T1000 (cell line): ENCODE data around the gene PCED1B.

Experiments used
- DNase-seq: peaks from one replicate; lab custom pipeline; 2025; ENCODE audit warnings: mixed read lengths; lab: John Stamatoyannopoulos, UW

PCED1B gene

GRCh38 chr12:47120736-47121135 is 41.3 kb downstream of the PCED1B start:
- no peak for DNase-seq

GRCh38 chr12:47121146-47121545 is 41.7 kb downstream of the PCED1B start:
- DNase-seq = no peak

GRCh38 chr12:47122602-47123001 is 43.2 kb downstream of the PCED1B start:
- DNase-seq = no peak

- DNase-seq = no peak
Observed at GRCh38 chr12:47123730-47124129, 44.3 kb downstream of the PCED1B start.

- no peak for DNase-seq
Observed at GRCh38 chr12:47124451-47124850, 45.0 kb downstream of the PCED1B start.

- DNase-seq = no peak
Observed at GRCh38 chr12:47126246-47126645, 46.8 kb downstream of the PCED1B start.

GRCh38 chr12:47131011-47131410 is 51.6 kb downstream of the PCED1B start:
- no peak for DNase-seq

GRCh38 chr12:47134005-47134404 is 54.6 kb downstream of the PCED1B start:
- no peak for DNase-seq

GRCh38 chr12:47135578-47135977 is 56.2 kb downstream of the PCED1B start:
- no peak for DNase-seq

- no peak for DNase-seq
Observed at GRCh38 chr12:47139000-47139681, 59.7 kb downstream of the PCED1B start.

GRCh38 chr12:47141459-47141858 is 62.0 kb downstream of the PCED1B start:
- no peak for DNase-seq

GRCh38 chr12:47144769-47145168 is 65.3 kb downstream of the PCED1B start:
- DNase-seq = no peak

GRCh38 chr12:47145188-47145587 is 65.8 kb downstream of the PCED1B start:
- DNase-seq = no peak

GRCh38 chr12:47147739-47148138 is 68.3 kb downstream of the PCED1B start:
- no peak for DNase-seq

- no peak for DNase-seq
Observed at GRCh38 chr12:47149146-47149545, 69.7 kb downstream of the PCED1B start.

- no peak for DNase-seq
Observed at GRCh38 chr12:47152095-47152494, 72.7 kb downstream of the PCED1B start.

GRCh38 chr12:47155457-47156166 is 76.2 kb downstream of the PCED1B start:
- no peak for DNase-seq

GRCh38 chr12:47156167-47156736 is 76.8 kb downstream of the PCED1B start:
- DNase-seq = no peak

- no peak for DNase-seq
Observed at GRCh38 chr12:47158792-47159191, 79.4 kb downstream of the PCED1B start.

- no peak for DNase-seq
Observed at GRCh38 chr12:47159348-47159747, 79.9 kb downstream of the PCED1B start.

GRCh38 chr12:47160316-47161244 is 81.2 kb downstream of the PCED1B start:
- DNase-seq = no peak

GRCh38 chr12:47164116-47164515 is 84.7 kb downstream of the PCED1B start:
- DNase-seq = no peak
